HG03520 (cell line): Measurements from ENCODE around the gene TCIRG1.

Experiments used
- ATAC-seq: cut with Tn5 transposase; IDR thresholded peaks from one replicate; pipeline ENCODE4 v1.9.1; 2021; ENCODE audit warnings: mild to moderate bottlenecking, moderate library complexity; ENCODE audit not compliant: unreplicated experiment

Gene TCIRG1

GRCh38 chr11:68049509-68050370 lies 10.9 kb downstream of the TCIRG1 start:
- no peak for ATAC-seq

GRCh38 chr11:68050371-68050841 lies 11.6 kb downstream of the TCIRG1 start:
- no peak for ATAC-seq

GRCh38 chr11:68051191-68052136 lies 12.6 kb downstream of the TCIRG1 start:
- ATAC-seq = no peak

- no peak for ATAC-seq
These were observed 13.5 kb downstream of the TCIRG1 start for GRCh38 chr11:68052137-68052873.

- no peak for ATAC-seq
These were observed 14.3 kb downstream of the TCIRG1 start for GRCh38 chr11:68053117-68053516.

- ATAC-seq = no peak
These were observed 15.4 kb downstream of the TCIRG1 start for GRCh38 chr11:68053981-68054812.

GRCh38 chr11:68056317-68057285 lies 17.8 kb downstream of the TCIRG1 start:
- no peak for ATAC-seq

- no peak for ATAC-seq
These were observed 19.0 kb downstream of the TCIRG1 start for GRCh38 chr11:68057807-68058206.

GRCh38 chr11:68061508-68061907 lies 22.7 kb downstream of the TCIRG1 start:
- no peak for ATAC-seq

- ATAC-seq = no peak
These were observed 26.1 kb downstream of the TCIRG1 start for GRCh38 chr11:68064926-68065325.

GRCh38 chr11:68065841-68066240 lies 27.0 kb downstream of the TCIRG1 start:
- no peak for ATAC-seq

- ATAC-seq = no peak
These were observed 27.9 kb downstream of the TCIRG1 start for GRCh38 chr11:68066742-68067141.

- no peak for ATAC-seq
These were observed 29.2 kb downstream of the TCIRG1 start for GRCh38 chr11:68067991-68068390.

GRCh38 chr11:68071281-68072048 lies 32.6 kb downstream of the TCIRG1 start:
- no peak for ATAC-seq

- no peak for ATAC-seq
These were observed 35.9 kb downstream of the TCIRG1 start for GRCh38 chr11:68074584-68075352.

GRCh38 chr11:68076371-68077042 lies 37.7 kb downstream of the TCIRG1 start:
- no peak for ATAC-seq
